GM21390 (cell line): Measurements from ENCODE around the gene NEK6.
A peak's percentile ranks its signal among the peaks of the same experiment; 100 is the strongest.
"Not testable (repeated sequence)": the region's sequence is repeated elsewhere in the genome, so short reads cannot be mapped to it uniquely, and the experiment has no call there.

Source experiments
- ATAC-seq: cut with Tn5 transposase; IDR thresholded peaks from one replicate; pipeline ENCODE4 v1.9.1; 2021; ENCODE audit not compliant: unreplicated experiment

The NEK6 gene

DNA sequence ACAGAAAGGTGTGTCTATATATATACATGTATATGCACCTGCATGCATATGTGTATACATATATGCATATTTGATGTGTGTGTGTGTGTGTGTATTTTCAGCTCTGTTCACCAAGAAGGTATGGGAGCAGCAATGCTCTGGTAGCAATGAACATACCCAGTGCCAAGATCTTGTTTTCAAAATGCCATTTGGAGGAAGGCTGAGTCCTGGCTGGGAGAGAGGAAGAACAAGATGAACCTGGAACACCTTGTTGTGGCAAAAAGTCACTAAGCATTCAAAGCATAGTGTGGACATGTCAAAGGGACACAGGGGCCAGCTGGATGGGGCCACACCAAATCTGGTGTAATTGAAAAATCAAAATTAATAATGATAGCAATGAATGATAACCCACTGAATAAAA, 31.8 kb upstream of the NEK6 start:
- no peak for ATAC-seq

DNA sequence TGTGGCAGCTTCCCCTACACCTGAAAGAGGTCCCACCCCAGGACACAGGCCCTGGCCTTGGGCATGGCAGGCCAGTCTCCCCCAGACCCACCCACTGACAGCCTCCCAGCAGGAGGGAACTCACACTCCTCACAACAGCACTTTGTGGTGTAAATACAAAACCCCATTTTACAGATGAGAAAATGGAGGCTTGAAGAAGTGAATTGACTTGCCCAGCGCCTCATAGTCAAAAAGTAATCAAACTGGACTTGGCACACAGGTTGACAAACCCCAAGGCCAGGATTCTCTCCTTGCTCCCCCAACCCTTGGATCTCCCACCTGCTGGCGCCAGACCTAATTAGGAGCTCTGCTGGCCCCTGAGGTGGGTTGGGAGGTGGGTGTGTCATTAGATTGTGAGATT, 29.2 kb upstream of the NEK6 start:
- ATAC-seq, result no peak

DNA sequence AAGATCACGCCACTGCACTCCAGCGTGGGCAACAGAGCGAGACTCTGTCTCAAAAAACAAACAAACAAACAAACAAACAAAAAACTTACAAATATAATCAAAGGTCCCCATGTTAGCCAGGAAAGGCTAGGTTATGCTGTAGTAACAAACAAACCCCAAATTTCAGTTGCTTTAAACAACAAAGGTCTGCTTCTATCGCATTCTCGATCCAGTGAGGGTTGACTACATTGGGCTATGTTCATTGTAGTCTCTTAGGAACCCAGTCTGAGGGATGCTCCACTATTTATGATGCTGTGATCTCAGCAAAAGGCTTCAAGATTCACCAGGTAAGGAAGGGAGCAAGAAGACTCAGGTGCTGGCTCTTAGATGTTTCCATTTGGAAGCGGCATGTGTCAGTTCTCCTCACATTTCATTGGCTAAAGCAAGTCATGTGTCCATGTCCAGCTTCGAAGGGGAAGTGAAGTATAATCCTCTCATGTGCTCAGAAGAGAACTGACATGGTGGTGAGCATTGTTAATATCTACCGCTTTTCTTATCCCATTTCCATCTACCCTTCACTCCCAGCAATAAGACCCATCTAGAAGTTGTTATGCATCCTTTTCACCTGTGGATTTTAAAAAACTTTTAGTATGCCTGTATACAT, 26.5 kb upstream of the NEK6 start:
- ATAC-seq, result no peak

DNA sequence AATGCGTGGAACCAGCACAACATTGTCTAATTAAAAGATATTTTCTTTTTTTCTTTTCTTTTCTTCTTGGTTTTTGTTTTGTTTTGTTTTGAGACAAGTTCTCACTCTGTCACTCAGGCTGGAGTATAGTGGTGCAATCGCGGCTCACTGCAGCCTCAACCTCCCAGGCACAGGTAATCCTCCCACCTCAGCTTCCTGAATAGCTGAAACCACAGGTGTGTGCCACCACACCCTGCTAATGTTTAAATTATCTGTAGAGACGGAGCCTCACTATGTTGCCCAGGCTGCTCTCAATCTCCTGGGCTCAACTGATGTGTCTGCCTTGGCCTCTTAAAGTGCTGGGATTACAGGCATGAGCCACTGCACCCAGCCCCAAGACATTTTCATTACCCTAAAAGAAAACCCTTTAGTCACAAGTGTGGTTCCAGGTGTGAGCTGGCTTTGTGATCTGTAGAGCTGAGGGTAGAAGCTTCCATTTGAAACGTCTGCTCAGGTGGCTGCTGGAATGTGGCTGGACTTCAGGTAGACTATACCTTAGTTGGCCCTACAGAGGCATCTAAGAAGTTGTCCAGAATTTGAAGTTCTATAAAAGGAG, 19.1 kb upstream of the NEK6 start:
- ATAC-seq, result no peak

DNA sequence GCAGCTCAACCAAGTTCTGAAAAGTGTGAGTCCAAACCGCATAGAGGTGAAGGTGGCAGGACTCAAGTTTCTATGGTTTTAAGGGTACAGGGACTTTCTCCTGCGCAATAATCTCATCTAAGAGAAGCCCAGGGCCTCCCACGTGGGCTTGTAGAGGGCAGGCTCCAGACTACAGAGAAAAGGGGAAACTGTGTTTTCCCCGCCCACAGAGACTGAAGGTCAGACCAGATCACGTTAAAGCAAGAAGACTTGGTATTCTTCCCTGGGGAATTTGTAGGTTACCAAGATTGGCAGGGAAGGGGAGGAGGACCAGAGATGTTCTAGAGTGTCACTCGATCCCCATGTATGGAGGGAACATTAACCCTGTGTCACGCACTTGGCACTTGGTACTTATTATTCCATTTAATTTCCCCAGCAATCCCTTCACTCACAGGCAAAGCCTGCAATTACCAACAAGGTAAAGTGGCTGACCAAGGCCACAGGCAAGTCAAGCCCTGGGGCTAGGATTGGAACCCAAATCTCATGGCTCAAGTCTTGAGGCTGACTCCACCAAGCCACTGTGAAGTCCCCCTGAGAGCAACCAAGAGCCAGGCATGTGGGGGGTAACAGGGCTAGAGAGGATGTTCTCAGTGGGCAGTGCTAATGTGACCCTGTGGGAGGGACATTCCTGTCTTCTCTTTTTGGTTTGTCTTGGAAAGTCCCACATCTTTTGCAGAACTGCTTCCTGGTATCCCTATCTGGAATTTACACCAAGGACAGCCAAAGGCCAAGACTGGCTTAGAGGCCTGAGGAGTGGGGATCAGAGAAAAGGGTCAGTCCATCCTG, 18.3 kb upstream of the NEK6 start:
- ATAC-seq, result peak; percentile 62

DNA sequence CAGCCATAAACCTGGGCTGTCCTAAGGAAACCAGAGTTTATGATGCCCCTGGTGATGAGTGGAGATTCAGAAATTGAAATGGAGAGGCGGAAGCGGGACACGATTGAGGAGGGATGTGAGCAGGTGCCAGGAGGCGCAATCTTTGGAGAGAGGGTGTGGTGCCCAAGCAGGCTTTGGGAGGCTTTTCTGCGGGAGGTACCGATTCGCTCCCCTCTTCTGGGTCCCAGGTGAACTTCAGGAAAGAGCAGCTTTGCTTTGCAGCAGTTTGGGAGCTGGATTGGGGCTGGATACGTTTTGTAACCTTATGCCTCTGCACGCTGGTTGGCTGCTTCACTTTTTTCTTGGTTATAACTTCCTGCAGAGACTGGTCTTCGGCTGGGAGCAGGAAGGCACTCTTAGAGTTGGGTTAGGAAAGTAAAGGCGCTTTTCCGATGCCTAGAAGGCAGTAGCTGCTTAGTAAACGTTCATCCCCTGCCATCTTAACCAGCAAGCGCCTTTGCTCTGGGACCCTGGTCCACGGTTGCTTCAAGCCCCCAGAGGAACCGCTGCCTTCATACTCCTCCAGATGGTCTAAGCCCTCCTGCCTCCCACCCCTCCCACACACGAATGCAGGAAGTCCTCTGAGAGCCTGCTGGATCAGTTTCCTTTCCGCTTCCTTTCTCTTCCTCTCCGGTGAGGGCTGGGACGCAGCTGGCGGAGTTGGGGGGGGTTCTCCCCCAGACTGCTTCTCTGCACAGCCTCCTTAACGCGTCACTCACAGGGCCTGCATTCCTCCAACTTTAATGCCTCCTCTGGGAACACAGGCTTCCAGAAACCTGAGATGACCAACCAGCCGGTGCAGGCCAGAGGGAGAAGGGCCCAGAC, 15.2 kb upstream of the NEK6 start:
- no peak for ATAC-seq

DNA sequence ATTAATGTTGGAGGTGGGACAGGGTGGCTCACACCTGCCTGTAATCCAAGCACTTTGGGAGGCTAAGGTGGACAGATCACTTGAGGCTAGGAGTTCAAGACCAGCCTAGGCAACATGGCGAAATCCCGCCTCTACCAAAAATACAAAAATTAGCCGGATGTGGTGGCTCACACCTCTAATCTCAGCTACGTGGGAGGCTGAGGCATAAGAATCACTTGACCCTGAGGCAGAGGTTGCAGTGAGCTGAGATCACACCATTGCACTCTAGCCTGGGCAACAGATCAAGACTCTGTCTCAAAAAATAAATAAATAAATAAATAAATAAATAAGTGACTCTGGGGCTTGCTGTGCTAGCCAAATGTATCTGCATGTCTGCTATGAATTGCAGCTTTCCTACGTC, 10.4 kb upstream of the NEK6 start:
- not testable (repeated sequence) for ATAC-seq

DNA sequence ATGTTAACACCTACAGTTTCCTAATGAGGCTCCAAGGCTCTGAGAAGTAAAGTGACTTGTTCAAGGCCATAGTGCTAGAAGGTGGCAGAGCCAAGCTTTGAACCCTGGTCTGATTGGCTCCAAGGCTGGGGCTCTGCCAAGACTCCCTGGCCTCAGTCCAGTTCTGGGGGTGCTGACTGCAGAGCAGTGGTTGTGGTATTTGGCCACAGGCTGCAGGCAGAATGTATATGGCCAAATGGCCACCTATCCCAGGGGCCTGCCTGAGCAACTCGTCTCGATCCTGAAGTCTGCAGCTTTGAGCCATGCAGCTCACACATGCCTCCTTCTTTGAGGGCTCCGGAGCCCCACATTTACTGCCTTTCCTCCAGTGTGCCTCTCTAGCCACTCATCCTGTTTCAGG, 9.7 kb upstream of the NEK6 start:
- no peak for ATAC-seq

DNA sequence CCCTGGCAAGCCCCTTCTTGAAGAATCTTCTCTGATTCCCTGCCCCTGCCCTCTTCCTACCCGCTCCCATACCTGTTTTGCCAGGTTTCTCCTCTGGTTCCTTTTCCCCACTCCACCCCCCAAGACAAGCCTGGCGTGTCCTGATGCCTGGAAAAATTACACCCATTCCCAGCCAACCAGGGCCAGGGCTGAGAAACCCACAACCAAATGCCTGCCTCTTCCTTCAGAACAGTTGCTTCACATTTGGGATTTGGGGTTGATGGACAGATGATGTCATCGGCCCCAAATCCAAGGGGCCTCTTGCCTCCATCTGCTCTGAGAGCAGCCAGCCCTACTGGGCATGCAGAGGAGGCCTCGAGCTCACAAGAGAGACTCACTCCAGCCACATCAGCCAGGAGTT, 8.8 kb upstream of the NEK6 start:
- no peak for ATAC-seq

DNA sequence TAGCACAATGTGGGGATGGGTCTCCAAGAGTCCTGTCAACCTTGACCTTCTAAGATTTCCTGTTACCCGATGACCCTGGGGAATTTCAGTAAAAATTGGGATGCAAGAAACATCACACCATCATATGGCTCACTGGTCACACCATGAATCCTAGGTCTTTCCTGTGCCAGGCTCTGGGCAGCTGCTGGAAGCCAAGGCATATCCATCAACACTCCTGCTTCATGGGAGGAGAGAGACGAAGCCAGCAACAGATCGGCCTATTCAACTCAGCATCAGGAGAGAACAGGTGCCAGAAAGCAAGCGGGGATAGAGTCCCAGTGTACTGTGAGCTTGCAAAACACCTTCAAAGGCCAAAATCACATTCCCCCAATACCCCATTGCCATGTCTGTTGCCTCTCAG, 6.5 kb upstream of the NEK6 start:
- no peak for ATAC-seq

DNA sequence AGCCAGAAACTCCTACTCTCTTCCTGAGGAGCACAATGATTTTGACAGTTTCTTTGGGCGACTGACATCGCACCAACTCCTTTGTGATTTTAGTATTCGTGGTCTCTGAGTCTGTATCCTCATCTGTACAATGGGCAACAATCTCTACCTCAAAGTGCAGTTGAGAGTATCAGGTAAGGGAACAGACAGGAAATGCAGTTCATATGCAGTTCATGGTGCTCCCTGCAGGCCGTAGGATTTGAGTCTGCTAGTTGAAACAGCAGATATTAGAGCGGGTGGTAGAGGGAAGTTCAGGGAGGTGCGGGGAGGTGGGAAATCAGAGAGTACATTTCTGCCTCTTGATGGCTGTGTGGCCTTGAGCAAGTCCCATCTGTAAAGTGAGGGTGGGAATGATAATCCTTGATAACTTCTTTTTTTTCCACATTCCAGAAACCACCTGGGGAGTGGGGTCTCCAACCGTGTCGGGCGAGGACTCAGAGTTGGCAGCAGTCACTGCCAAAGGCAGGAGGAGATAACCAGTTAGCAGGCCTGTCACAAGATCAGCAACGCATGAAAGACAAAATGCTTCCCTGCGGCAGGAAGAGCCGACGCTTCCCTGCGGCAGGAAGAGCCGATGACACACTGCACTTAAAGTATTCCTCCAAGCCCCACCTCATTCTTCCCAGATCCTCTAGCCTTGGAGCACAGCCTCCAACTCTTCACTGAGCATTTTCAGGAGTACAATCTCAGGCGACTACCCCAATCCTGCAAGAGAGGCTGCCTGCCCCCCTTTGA, 6.0 kb upstream of the NEK6 start:
- ATAC-seq, result no peak

DNA sequence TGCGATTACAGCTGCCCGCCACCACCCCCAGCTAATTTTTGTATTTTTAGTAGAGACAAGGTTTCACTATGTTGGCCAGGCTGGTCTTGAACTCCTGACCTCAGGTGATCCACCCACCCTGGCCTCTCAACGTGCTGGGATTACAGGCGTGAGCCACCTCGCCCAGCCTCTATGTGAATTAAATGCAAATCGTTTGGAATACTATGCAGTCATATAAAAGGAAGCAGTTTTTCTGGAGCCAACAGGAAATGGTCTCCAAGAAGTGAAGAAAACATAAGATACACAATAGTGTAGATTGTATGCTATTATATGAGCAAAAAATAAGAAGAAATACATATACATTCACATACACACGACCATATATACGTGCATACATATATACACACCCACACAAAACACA, 4.9 kb upstream of the NEK6 start:
- ATAC-seq, result not testable (repeated sequence)

DNA sequence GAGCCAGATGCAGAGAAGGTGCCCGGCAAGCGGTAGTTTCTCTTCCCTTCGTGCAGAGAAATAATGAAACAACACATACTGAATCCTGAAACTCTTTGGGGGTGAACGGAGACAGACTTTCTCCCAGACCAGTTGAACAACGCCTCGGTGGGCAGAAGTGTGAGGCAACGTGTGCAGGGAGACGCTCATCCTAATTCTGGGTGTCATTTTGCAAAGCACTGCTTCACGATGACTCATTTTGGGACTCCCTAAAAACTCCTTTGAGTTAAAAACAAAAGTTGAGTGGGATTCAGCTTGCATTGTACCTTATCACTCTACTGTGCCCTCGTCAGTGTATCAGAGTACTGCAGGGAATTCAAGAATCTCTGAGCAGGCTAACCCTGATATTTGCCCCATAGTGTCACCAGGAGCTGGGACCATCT, 3.5 kb upstream of the NEK6 start:
- peak; percentile 69 for ATAC-seq

DNA sequence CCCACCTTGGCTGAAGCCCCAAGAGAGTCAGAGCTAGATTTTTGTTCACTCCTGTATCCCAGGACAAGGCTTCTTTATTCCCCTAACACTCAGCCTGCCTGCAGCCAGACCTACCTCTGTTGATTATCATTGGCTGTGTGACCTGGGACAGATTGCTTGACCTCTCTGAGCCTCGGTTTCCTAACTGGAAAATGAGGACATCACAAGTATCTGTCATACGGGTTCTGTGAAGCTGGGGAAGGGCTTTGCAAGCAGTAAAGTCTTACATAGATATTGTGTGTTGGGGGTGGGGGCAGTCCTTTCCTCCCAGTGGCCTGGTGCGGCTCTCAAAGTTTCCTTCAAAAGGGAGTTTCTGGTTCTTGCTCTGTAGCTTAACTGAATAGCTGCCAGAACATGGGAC, 2.5 kb upstream of the NEK6 start:
- no peak for ATAC-seq

DNA sequence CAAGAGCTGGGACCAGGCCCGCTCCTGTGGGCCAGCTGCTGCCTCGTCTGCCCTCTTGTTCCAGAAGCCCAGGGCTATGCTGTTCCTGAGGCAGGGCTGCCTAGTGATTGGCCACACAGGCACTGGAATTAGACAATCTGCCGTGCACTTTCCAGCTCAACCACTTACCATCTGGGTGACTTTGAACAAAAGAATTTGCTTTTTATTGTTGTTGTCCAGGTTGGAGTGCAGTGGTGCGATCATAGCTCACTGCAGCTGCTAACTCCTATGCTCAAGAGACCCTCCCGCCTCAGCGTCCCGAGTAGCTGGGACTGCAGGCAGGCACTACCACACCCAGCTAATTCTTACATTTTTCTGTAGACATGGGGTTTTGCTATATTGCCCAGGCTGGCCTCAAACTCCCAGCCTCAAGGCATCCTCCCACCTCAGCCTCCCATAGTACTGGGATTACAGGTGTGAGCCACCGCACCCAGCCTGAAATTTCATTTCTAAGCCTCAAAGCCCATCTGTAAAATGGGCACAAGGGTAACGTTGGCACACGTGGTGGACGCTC, 1.2 kb upstream of the NEK6 start:
- no peak for ATAC-seq

DNA sequence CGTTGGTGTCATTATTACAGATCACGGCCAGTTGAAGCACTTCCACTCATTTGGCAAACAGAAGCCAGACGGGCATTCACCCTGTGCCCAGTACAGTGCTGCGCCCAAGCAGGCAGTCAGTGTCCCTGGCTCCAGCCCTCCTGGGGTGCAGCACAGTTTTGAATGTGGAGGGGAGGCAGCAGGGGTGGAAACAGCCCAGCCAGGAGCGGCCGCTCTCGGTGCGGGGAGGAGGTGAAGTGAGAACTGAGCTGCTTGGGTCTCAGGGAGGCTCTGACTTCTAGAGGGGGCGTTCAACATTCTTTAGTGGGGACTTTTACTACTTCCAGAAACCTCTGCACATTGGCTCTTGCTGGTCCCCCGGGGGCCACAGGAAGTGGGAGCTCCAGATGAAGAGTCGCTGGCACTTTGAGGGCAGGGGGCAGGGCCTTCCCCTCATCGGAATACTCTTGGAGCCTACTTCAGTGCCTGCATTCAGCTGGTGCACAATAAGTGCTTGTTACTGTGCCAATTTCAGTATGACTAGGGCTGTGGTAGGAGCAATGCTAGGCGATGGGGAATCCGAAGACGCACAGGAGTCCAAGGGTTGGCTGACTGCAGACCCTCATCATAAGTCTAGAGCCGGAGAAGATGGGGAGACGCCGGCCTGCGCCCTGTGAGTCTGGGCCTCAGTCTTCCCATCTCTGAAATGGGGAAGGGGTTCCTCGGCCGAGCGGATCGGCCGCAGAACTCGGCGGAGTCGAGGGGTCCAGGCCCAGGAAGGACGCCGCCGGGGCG, 492 bp upstream of the NEK6 start:
- ATAC-seq, result no peak

DNA sequence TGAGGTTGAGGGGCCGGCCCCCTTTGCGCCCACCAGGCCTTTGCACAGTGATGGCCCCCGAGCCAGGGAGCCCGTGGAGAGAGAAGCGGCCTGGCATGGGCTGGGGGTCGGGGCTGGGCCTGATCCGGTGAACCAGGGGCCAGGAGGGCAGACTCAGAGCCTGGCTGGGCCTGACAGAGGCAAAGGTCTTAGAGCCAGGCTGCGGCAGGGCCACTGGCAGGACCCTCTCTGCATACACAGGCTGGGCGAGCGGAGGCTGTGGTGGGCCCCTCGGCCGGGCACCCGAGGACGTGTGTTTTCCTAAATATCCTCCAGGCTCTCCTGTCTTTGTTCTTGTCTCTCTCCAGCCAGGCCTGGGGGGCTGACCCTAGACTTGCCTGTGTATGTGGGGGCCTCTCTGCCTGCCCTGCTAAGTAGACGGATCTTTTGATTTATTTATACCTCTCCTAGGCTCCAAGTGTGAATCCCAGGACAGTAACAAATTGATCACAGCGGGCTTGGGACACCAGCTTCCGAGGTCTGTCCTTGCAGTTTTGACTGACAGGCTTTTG, 933 bp downstream of the NEK6 start:
- ATAC-seq, result no peak

DNA sequence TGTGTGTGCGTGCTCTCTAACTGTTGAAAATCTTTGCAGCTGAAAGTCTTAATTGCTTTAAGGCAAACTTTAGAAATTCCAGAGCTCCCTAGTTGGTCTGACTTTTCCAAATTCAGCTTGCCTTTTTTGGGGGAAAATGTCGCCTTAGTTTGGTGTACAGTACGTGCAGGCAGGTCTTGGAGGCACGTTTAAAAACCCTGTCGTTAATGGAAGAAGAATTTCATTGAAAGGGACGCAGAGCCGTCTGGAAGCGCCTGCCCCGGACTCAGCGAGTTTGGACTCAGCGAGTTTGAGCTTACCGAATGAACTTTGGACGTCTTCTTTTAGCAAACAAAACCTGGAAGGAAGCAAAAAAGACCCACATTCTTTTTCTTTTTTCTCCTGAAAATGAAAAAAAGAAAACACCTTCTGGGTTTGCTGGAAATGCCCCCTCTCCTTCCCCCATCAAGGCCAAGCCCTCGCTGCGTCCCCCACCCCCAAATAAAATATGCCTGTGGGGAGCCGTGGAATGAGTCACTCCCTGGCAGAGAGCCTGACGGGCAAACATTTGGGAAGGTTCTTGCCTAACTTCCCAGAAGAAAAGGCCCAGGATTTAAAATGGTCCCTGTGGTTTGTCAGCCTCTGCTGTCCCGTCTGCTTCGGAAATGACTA, 1.5 kb downstream of the NEK6 start:
- ATAC-seq, result no peak
